ENCODE results near the gene MCCD1.

DNA sequence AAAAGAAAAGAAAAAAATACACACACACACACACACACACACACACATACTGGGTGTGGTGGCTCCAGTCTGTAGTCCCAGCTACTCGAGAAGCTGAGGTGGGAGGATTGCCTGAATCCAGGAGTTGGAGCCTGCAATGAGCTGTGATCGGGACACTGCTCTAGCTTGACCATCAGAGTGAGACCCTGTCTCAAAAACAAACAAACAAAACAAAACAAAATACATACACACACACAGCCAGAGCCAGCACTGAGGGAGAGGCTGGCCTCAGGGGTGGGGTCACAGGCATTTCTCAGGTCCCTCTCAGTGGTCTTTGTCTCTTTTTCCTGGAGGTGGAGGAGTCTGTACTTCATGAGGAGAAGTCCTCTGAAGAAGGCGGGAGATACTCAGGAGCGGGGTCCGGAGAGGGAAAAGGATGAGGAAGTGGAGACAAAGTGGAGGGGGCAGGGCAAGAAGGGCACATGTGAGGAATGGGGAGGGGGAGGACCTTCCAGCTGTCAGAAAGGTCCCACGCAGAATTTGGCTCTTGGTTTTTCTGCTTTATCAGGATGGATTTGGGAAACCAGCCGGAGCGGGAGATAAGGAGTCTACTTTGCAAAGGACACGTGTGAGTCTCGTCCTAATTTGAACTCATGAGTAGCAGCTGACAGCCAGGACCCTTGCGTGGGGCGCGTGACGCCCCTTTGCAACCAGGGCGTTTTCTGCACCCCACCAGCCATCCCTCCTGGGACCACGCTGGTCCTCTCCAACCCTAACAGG is 38.5 kb upstream of the MCCD1 start:
- TF ChIP-seq, protein P1, sequence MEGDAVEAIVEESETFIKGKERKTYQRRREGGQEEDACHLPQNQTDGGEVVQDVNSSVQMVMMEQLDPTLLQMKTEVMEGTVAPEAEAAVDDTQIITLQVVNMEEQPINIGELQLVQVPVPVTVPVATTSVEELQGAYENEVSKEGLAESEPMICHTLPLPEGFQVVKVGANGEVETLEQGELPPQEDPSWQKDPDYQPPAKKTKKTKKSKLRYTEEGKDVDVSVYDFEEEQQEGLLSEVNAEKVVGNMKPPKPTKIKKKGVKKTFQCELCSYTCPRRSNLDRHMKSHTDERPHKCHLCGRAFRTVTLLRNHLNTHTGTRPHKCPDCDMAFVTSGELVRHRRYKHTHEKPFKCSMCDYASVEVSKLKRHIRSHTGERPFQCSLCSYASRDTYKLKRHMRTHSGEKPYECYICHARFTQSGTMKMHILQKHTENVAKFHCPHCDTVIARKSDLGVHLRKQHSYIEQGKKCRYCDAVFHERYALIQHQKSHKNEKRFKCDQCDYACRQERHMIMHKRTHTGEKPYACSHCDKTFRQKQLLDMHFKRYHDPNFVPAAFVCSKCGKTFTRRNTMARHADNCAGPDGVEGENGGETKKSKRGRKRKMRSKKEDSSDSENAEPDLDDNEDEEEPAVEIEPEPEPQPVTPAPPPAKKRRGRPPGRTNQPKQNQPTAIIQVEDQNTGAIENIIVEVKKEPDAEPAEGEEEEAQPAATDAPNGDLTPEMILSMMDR (IDR thresholded peaks at IDR 0.05; ENCODE audit: low read depth, low read length, poor library complexity, severe bottlenecking) = no peak
- no peak for TF ChIP-seq EZH2phosphoT487 (IDR thresholded peaks at IDR 0.05; ENCODE audit: borderline replicate concordance, low read length)

Measured in DOHH2 (cell line).